ENCODE measurements around the gene HOTAIR. TPM values are rescaled to one million over a fixed set of nuclear protein-coding genes. Genes with fewer than 3 reads are reported as not detected.

Gene HOTAIR
- total and polyA plus RNA-seq, 4 donors: not detected

- H3K4me1 ChIP-seq (ENCODE audit: control insufficient read depth in 4 of 4, insufficient read depth in 4 of 4, low read length in 3 of 4): peaks cover 3 to 14% (median 10%) of the 10 kb centered on the region in 4 donors
- H3K4me3 ChIP-seq (ENCODE audit: low read depth in 1 of 3, low read length in 3 of 3): peak within 1 kb of the TSS in 1 of 3 donors; percentile 11
- peaks cover 0 to 7% (median 2%) of the 10 kb centered on the region in 4 donors for H3K9me3 ChIP-seq (ENCODE audit: control insufficient read depth in 4 of 4, low read length in 3 of 4)
- H3K36me3 ChIP-seq (ENCODE audit: control insufficient read depth in 4 of 4, insufficient read depth in 3 of 4, low read depth in 1 of 4, low read length in 3 of 4): no peaks in the 10 kb centered on the region
- WGBS: 12% methylated on average over 55 of the region's 55 CpGs
- H3K9ac ChIP-seq (ENCODE audit: low read depth in 1 of 2, low read length in 2 of 2): no peak within 1 kb of the TSS
- TF ChIP-seq CTCF (IDR thresholded peaks at IDR 0.05; ENCODE audit: low read depth, low read length, missing input control) (peak; percentile 28), YY1 (IDR thresholded peaks at IDR 0.05) (no peak), REST (IDR thresholded peaks at IDR 0.05) (no peak), JUND (IDR thresholded peaks at IDR 0.05) (no peak), RAD21 (IDR thresholded peaks at IDR 0.05) (peak; percentile 25 to 40)
- peaks cover 12 to 33% (median 26%) of the 10 kb centered on the region in 4 donors for H3K27me3 ChIP-seq (ENCODE audit: control insufficient read depth in 4 of 4, insufficient read depth in 4 of 4, low read length in 3 of 4)
- H3K27ac ChIP-seq (ENCODE audit: low read depth in 1 of 2, low read length in 2 of 2): no peak within 1 kb of the TSS
- peak; percentile 48 for DNase-seq (ENCODE audit: low spot score)
Observed at GRCh38 chr12:53984901-53985691, 10.3 kb upstream of the HOTAIR start, which contains the start of gene HOXC10. TSS of gene HOXC10 (plus strand) at chr12:53985146. CDS start at chr12:53985260, 114 bp downstream.

GRCh38 chr12:53983950-53984572 is 9.3 kb upstream of the HOTAIR start:
- WGBS: 8% methylated on average over 30 of the region's 30 CpGs
- no peak overlapping the region for H3K9ac ChIP-seq (ENCODE audit: low read depth in 1 of 2, low read length in 2 of 2)

GRCh38 chr12:53983568-53983949 is 8.8 kb upstream of the HOTAIR start:
- 9% methylated on average over 17 of the region's 17 CpGs for WGBS
- Histone ChIP-seq H3K27me3 (ENCODE audit: control insufficient read depth in 4 of 4, insufficient read depth in 4 of 4, low read length in 3 of 4) (peaks cover 14 to 33% (median 28%) of the 10 kb centered on the region in 4 donors), H3K9me3 (ENCODE audit: control insufficient read depth in 4 of 4, low read length in 3 of 4) (peaks cover 0 to 7% (median 2%) of the 10 kb centered on the region in 4 donors), H3K36me3 (ENCODE audit: control insufficient read depth in 4 of 4, insufficient read depth in 3 of 4, low read depth in 1 of 4, low read length in 3 of 4) (no peaks in the 10 kb centered on the region), H3K27ac (ENCODE audit: low read depth in 1 of 2, low read length in 2 of 2) (no peak overlapping the region), H3K9ac (ENCODE audit: low read depth in 1 of 2, low read length in 2 of 2) (no peak overlapping the region), H3K4me1 (ENCODE audit: control insufficient read depth in 4 of 4, insufficient read depth in 4 of 4, low read length in 3 of 4) (peaks cover 3 to 13% (median 8%) of the 10 kb centered on the region in 4 donors), H3K4me3 (ENCODE audit: low read depth in 1 of 3, low read length in 3 of 3) (no peak overlapping the region)
- DNase-seq (ENCODE audit: low spot score): no peak
- TF ChIP-seq FOXA2 (IDR thresholded peaks at IDR 0.05): no peak
- TF ChIP-seq ATF3 (IDR thresholded peaks at IDR 0.05): no peak
- no peak for TF ChIP-seq NR2F2 (IDR thresholded peaks at IDR 0.05)
- TF ChIP-seq TAF1 (conservative IDR thresholded peaks at IDR 0.05): no peak
- TF ChIP-seq MAX (IDR thresholded peaks at IDR 0.05): no peak
- no peak for TF ChIP-seq HNF4G (IDR thresholded peaks at IDR 0.05)
- TF ChIP-seq RXRA (IDR thresholded peaks at IDR 0.05): no peak
- no peak for TF ChIP-seq SP1 (IDR thresholded peaks at IDR 0.05)
- TF ChIP-seq REST (IDR thresholded peaks at IDR 0.05): no peak
- no peak for TF ChIP-seq HNF4A (conservative IDR thresholded peaks at IDR 0.05)

More at GRCh38 chr12:53983950-53984572, 9.3 kb upstream of the HOTAIR start:
- Histone ChIP-seq H3K36me3 (ENCODE audit: control insufficient read depth in 4 of 4, insufficient read depth in 3 of 4, low read depth in 1 of 4, low read length in 3 of 4) (no peaks in the 10 kb centered on the region), H3K4me3 (ENCODE audit: low read depth in 1 of 3, low read length in 3 of 3) (no peak overlapping the region), H3K9me3 (ENCODE audit: control insufficient read depth in 4 of 4, low read length in 3 of 4) (peaks cover 0 to 7% (median 2%) of the 10 kb centered on the region in 4 donors), H3K4me1 (ENCODE audit: control insufficient read depth in 4 of 4, insufficient read depth in 4 of 4, low read length in 3 of 4) (peaks cover 3 to 13% (median 9%) of the 10 kb centered on the region in 4 donors), H3K27me3 (ENCODE audit: control insufficient read depth in 4 of 4, insufficient read depth in 4 of 4, low read length in 3 of 4) (peaks cover 14 to 31% (median 27%) of the 10 kb centered on the region in 4 donors), H3K27ac (ENCODE audit: low read depth in 1 of 2, low read length in 2 of 2) (no peak overlapping the region)
- DNase-seq (ENCODE audit: low spot score): no peak
- TF ChIP-seq HNF4G (IDR thresholded peaks at IDR 0.05) (no peak), NR2F2 (IDR thresholded peaks at IDR 0.05) (no peak), HNF4A (conservative IDR thresholded peaks at IDR 0.05) (no peak)
